ENCODE measurements around the gene GDPD2. TPM values are rescaled to one million over a fixed set of nuclear protein-coding genes. Genes with fewer than 3 reads are reported as not detected.

Gene GDPD2
- total and polyA plus RNA-seq, 11 donors = not detected

- intact Hi-C loops (cut with DNase I) = no loop called here
- Histone ChIP-seq H3K27me3 (peaks cover 0 to 7% (median 0%) of the 10 kb centered on the region in 9 donors), H3K4me3 (no peak overlapping the region), H3K4me1 (peaks cover 0 to 3% (median 0%) of the 10 kb centered on the region in 12 donors), H3K9me3 (no peaks in the 10 kb centered on the region), H3K36me3 (no peaks in the 10 kb centered on the region), H3K27ac (no peak overlapping the region)
- TF ChIP-seq CTCF (IDR thresholded peaks at IDR 0.05) = no peak
- TF ChIP-seq POLR2A (IDR thresholded peaks at IDR 0.05) = no peak
- no peak for ATAC-seq
- DNase-seq = no peak
- 70 to 97% (median 84%) methylated on average over 2 of the region's 2 CpGs for WGBS, 4 donors
These were observed 20.4 kb upstream of the GDPD2 start for GRCh38 chrX:70402721-70403120.

- H3K36me3 ChIP-seq = no peaks in the 10 kb centered on the region
- no peak overlapping the region for H3K27ac ChIP-seq
- H3K9me3 ChIP-seq = no peaks in the 10 kb centered on the region
- ATAC-seq (no peak), DNase-seq (no peak)
- H3K4me3 ChIP-seq = no peak overlapping the region
- TF ChIP-seq CTCF (IDR thresholded peaks at IDR 0.05) (no peak), POLR2A (IDR thresholded peaks at IDR 0.05) (no peak)
- 58 to 97% (median 81%) methylated on average over 1 of the region's 1 CpG for WGBS, 4 donors
- peaks cover 0 to 7% (median 0%) of the 10 kb centered on the region in 9 donors for H3K27me3 ChIP-seq
- no peaks in the 10 kb centered on the region for H3K4me1 ChIP-seq
- intact Hi-C loops (cut with DNase I) = no loop called here
These were observed 18.1 kb upstream of the GDPD2 start for GRCh38 chrX:70405003-70405402.

- Histone ChIP-seq H3K27ac (no peak overlapping the region), H3K9me3 (no peaks in the 10 kb centered on the region), H3K4me1 (no peaks in the 10 kb centered on the region), H3K36me3 (no peaks in the 10 kb centered on the region), H3K4me3 (no peak overlapping the region), H3K27me3 (peaks cover 0 to 6% (median 0%) of the 10 kb centered on the region in 9 donors)
- DNase-seq (no peak), ATAC-seq (no peak)
- intact Hi-C loops (cut with DNase I) = no loop called here
- WGBS, 4 donors = 76 to 99% (median 89%) methylated on average over 2 of the region's 2 CpGs
- TF ChIP-seq CTCF (IDR thresholded peaks at IDR 0.05) = no peak
- no peak for TF ChIP-seq POLR2A (IDR thresholded peaks at IDR 0.05)
These were observed 12.2 kb upstream of the GDPD2 start for GRCh38 chrX:70410921-70411320.

GRCh38 chrX:70411475-70411874 lies 11.6 kb upstream of the GDPD2 start:
- WGBS, 4 donors = 59 to 97% (median 85%) methylated on average over 3 of the region's 3 CpGs
- ATAC-seq = no peak
- intact Hi-C loops (cut with DNase I) = no loop called here
- Histone ChIP-seq H3K27ac (no peak overlapping the region), H3K4me3 (no peak overlapping the region), H3K9me3 (no peaks in the 10 kb centered on the region), H3K36me3 (no peaks in the 10 kb centered on the region), H3K4me1 (no peaks in the 10 kb centered on the region), H3K27me3 (peaks cover 0 to 6% (median 0%) of the 10 kb centered on the region in 9 donors)
- no peak for DNase-seq
- TF ChIP-seq POLR2A (IDR thresholded peaks at IDR 0.05) = no peak
- no peak for TF ChIP-seq CTCF (IDR thresholded peaks at IDR 0.05)

Data from heart left ventricle (tissue), 16 donors.